Stimulated activated CD8-positive, alpha-beta memory T cell treated with anti-CD3 and anti-CD28 coated beads, Interleukin-2, amount 100 ng/mL, for 48 hours (primary cell): ENCODE data around the gene PHLPP1.
A peak's percentile ranks its signal among the peaks of the same experiment; 100 is the strongest.
"Not testable (repeated sequence)": the region's sequence is repeated elsewhere in the genome, so short reads cannot be mapped to it uniquely, and the experiment has no call there.

Source experiments
- DNase-seq, 2 donors: peaks; one replicate each; pipeline ENCODE4 v3.0.0-alpha.2; 2020; ENCODE audit warnings: low read depth in 2 of 2

Gene PHLPP1

DNA sequence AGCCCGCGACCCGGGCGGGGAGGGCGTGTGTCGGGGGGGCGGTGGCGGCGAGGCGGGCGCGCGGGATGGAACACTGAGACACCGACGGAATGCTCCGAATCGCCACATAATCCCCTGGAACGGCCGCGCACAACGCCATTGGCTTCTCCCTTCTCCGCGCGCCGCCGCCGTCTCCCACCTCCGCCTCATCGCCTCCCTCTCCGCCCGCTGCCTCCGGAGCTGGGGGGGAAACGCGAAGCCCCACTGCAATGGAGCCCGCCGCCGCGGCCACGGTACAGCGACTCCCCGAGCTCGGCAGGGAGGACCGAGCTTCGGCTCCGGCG lies at the start of gene PHLPP1:
TSS of gene PHLPP1 (plus strand) at position 106 of the 323 bp plus-strand sequence. CDS start at position 249, 143 bp downstream.
- DNase-seq, result no peak

DNA sequence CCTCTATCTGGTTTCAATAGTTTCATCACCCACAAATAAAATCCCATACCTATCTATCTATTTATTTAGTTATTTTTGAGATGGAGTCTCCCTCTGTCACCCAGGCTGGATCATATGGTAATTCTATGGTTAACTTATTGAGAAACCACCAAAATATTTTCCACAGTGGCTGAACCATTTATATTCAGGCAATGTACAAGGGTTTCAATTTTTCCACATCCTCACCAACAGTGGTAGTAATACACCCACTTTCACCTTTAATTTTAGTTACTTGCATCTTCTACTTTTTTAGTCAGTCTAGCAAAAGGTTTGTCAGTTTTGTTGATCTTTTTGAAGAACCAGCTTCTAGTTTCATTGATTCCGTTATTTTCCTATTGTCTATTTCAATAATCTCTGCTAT lies 46.1 kb upstream of the PHLPP1 start:
- DNase-seq, result no peak

DNA sequence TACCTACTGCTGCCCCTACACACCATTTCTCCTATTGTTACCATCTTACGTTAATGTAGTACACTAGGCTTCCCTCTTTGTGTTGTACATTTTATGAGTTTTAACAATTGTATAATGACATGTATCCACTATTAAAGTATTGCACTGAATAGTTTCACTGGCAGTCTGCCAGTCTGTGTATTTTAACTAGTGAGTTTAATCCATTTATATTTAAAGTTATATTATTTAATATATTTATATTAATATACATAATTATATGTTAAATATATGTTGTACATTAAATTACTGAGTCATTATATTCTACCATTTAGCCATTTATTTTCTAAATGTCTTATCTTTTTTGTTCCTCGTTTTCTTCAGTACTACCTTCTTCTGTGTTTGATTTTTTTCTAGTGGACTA lies 44.8 kb upstream of the PHLPP1 start:
- DNase-seq, result no peak

DNA sequence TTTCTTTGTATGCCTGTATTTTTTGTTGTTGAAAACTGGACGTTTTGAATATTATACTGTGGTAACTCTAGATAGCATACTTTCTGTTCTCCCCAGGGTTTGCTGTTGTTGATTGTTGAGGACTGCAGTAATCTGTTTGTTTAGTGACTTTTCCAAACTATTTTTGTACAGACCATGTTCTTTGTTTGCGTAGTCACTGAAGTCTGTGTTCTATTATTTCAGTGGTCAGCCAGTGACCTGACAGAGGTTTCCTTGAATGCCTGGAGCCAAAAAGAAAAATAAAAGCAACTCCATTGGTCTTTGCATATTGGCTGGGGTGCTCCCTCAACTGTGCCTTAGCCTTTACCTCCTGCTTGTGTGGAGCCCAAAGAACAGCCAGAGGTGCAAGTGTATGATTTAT lies 42.7 kb upstream of the PHLPP1 start:
- no peak for DNase-seq

DNA sequence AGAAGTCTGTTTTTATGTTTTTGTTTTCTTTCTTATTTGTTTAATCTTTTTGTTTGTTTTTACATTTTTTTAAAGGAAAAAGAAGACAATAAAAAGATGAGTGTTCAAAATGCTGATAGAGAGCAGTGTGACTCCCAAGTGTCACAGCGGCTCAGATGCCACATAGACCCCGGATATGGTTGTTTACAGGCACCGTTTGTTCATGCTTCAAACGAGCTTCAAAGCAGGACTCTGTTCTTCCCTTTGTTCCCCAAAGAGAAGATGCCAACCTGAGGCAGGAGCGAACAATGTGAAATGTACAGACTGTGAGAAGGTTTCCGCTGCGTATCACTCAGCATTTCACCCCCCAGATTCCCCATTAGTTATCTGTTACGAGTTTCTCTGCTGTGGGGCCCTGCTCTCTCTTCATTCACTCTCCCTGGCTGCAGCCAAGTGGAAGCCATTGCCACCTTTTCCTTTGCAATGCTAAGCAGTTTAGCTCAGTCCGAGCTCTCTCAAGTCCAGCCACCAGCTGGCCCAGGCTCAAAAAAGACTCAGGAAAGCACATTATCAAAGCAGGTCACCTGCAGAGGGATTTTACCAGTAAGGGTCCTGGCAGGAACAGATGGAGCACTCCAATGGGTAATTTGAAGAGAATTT lies 36.4 kb upstream of the PHLPP1 start:
- DNase-seq, result no peak

DNA sequence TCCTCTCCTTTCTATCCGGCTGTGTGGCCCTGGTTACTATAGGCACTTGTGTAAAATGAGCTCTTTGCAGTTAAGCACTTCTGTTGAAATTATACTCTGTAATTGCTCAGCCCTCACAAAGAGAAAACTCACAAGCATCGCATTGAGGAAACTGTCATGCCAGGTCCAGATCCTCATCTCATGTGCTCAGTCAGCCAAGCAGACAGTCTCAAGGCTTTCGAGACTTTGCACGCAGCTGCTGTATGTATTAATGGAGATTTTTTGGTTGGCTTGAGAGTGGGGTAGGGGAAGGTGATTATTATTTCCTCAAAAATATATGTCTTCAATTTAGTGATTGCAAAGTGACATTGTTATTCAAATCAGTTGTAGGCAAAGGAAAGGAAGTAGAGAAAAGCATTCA lies 33.0 kb upstream of the PHLPP1 start:
- no peak for DNase-seq

DNA sequence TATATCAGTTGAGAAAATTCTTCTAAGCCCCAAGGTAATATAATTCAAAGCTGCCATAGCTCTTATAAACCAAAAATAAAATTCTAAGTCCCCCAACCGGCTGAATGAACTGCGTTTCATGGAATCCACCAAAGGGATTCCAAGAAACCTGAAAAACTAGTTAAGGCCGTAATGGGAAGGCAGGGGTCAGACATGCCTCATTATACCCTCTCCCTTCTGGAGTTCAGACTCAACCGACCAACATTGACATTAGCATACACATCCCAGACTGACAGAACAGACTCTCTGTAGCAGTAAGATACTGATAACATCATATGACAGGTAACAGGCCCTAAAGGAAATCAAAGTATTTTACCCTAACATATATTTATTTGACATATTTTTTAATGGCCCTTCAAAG lies 31.4 kb upstream of the PHLPP1 start:
- DNase-seq, result no peak

DNA sequence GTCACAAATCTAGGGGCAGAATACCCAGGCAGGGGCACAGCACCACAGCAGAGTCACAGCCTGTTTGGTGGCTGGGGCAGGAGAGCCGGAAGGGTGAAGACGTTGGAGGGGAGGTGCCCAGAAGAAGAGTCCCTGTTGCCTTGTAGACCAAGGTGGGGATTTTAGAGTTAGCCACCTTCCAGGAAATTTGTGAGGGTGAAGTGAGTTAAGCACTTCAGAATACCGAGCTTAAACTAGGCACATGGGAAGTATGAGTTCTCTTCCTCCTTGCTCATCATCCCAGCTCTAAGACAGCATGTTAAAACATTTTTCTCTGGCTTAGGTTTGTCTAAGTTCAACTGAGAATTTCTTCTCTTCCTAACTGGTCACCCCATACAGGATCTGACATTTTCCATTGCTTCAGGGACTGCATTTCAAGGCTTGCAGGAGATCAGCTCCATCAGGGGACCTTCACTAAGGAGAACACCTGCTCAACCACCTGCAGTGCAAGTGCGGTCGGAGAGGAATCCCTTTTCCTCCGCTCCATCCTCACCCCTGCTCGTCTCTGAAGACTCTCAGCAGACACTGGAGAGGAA lies 26.5 kb upstream of the PHLPP1 start:
- DNase-seq, result no peak

DNA sequence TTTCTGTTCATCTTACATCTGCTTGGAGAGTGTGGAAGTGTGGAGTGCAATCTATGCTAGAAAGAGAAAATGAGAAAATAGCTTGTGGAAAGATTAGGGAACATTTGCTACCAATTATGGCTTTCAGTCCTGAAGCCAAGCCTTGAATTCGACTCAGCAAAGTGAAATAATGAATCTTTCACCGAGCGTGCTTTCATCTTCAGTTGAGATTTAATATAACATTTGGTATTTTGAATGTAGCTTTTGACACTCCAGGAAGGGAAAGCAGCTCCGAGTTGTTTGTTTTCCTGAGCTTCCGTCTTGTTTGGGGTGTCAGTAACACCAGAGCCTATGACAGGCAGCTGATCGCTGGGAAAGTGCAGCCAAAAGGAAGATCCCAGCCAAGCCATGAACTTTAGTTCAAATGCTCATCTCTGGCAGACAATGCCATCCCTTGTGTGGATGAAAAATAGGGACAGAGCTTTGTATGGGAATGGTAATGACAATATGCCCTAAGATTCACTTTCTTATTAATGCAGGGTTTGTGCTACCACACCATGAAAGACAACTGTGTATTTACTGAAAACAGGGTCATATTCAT lies 25.0 kb upstream of the PHLPP1 start:
- no peak for DNase-seq

DNA sequence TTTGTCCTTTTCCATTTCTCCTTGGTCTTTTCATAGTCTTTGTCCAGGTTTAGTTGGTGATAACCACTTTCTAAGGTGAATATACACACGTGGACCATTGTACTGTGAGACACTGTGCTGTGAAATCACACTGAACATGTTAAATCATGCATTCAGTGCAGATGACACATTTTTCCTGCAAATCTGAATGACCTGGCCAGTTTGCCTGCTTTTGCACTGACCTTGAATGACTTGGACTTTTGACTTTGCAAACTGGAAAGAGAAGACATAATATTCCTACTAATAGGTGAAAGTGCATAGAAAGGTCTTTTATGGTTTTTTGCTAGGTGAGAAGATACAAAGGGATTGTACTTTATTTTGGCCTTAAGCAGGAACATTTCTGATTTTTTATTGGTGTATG lies 21.7 kb upstream of the PHLPP1 start:
- DNase-seq, result no peak

DNA sequence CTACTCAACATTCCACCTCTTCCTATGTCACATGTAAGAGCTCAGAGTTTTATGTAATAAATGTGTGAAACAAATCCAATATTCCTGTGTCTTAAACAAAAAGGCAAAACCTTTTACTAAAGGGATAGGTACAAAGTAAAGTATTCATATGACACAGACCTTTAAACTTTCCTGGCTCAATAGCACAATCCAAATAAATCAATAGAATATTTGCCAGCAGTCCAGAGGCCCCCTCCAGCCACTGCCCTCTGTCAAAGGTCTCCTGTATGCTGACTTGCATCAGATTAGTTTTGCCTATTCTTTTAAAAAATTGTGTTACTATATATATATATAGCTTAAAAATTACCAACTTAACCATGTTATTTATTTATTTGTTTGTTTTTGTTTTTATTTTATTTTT lies 17.7 kb upstream of the PHLPP1 start:
- DNase-seq, result no peak

DNA sequence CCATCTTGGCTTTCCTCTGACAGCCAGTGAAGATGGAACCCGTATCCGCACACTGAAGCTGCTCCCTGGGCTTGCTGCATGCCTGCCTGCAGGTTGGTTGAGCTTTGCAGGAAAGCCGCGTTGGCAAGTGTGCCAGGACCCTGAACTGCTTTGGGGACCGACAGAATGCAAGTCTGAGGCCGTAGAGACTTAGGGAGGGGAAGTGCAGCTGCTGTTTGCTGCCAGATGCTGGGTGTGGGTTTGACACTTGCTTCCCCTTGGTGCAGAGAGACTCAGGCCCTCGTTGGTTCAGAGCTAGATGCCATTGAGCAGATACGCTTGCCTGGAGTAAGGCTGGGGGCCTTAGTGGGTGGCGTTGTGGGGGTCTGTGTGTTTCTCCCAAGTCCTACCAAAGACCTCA lies 13.1 kb upstream of the PHLPP1 start:
- DNase-seq, result no peak

DNA sequence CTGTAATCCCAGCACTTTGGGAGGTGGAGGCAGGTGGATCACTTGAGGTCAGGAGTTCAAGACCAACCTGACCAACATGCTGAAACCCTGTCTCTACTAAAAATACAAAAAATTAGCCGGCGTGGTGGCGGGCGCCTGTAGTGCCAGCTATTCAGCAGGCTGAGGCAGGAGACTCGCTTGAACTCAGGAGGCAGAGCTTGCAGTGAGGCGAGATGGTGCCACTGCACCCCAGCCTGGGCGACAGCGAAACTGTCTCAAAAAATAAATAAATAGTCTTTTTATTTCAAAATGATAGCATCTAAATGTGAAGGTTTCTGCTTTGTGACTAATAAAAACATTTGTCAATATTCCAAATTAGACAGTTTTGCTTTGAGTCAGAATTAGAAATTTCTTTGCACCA lies 8.5 kb upstream of the PHLPP1 start:
- DNase-seq, result not testable (repeated sequence)

DNA sequence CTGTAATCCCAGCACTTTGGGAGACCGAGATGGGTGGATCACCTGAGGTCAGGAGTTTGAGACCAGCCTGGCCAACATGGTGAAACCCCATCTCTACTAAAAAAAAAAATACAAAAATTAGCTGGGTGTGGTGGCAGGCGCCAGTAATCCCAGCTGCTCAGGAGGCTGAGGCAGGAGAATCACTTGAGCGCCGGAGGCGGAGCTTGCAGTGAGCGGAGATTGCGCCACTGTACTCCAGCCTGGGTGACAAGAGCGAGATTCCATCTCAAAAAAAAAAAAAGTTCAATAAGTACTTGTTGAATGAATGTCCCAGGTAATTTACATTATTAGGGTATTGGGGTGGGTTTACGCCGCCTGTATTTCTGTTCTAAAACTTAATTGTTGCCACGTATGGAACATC lies 5.4 kb upstream of the PHLPP1 start:
- DNase-seq, result not testable (repeated sequence)

DNA sequence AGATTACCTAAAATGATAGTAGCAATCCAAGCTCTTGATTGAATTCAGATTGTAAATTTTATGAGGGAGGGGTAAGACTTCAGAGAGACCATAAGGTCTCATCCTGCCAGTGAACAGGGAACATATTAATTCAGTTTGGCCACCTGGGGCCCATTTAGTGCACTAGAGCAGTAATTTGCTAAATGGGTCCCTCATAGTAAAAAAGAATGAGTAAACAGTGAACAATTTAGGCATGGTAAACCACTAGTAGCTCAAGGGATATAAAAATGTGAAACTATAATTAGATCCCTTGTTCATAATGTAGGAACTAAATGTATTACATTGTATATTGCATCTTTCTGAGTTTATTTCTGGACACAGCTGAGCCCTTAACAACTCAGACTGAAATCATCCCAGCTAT lies 4.9 kb upstream of the PHLPP1 start:
- no peak for DNase-seq

DNA sequence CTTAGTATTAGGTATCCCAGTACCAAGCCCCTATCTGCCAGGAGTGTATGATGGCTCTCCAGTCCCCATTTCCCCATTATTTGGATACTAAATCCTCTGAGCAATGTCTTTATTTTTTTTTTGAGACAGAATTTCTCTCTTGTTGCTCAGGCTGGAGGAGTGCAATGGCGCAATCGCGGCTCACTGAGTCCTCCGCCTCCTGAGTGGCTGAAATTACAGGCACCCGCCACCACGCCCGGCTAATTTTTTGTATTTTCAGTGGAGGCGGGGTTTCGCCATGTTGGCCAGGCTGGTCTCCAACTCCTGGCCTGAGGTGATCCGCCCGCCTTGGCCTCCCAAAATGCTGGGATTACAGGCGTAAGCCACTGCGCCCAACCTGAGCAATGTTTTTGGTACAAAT lies 3.6 kb upstream of the PHLPP1 start:
- DNase-seq, result no peak

DNA sequence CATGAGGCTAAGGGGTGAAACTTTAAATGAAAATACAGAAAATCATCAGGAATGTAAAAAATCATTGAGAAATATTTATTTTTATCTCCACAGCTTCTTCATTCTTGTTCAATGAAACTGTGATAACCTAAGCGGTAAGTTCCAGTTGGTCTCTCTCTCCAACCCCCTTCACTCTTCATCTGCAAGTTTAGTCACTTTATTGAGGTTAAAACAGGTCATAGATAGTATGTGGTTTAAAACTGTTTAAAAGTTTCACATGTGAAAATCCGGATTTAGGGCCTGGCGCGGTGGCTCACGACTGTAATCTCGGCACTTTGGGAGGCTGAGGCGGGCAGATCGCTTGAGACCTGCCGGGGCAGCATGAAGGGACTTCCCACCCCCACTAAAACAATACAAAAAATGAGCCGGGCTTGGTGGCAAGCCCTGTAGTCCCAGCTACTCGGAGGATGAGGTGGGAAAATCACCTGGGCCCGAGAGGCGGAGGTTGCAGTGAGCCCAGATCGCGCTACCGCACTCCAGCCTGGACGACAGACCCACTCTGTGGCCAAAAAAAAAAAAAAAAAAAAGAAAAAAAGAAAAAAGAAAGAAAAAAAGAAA lies 1.6 kb upstream of the PHLPP1 start:
- DNase-seq, result no peak

DNA sequence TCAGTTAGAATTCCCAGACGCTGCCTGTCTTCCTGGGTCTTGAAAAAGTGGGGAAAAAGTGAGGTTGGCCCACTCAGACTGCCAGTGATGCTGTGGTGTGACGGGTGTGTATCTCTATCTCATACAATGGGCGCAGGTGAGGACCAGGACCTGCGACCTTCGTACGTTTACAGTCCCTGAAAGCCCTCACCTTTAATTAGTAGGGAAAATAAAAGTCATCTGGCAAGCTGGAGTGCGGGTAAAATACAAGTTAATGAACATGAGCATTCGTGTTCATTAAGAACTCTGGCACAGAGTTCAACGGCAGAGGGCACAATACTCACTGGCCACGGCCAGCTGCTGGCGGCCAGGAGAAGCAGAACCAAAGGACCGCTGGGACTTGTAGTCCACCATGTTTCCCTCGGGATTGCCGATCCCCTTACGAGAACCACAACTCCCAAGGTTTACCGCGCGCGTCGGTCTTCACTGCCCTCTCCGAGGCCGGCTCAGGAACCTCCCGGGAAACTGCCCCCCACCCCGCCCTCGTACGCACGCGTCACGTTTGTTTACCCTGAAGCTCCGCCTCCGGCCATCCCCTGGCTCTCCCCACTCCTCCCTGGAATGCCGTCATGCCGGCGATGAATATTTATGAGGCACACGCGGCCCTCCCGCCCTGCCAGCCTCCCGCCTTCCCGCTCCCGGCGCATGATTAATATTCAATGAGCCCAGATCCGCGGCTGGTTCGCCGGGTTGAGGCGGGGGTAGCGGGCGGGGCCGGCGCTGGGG lies 488 bp upstream of the PHLPP1 start:
- peak; percentile 86 to 89 for DNase-seq

DNA sequence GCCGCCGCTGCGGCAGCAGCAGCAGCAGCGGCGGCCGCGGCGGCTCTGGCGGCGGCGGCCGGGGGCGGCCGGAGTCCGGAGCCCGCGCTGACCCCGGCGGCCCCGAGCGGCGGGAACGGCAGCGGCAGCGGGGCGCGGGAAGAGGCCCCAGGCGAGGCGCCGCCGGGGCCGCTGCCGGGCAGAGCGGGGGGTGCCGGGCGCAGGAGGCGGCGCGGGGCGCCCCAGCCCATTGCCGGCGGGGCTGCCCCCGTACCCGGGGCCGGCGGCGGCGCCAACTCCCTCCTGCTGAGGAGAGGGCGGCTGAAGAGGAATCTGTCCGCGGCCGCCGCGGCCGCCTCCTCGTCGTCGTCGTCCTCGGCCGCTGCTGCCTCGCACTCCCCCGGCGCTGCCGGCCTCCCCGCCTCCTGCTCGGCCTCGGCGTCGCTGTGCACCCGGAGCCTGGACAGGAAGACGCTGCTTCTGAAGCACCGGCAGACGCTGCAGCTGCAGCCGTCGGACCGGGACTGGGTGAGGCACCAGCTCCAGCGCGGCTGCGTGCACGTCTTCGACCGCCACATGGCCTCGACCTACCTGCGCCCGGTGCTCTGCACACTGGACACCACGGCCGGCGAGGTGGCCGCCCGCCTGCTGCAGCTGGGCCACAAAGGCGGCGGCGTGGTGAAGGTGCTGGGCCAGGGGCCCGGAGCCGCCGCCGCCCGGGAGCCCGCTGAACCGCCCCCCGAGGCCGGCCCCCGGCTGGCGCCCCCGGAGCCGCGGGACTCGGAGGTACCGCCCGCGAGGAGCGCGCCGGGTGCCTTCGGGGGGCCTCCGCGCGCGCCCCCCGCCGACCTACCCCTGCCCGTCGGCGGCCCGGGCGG lies 646 bp downstream of the PHLPP1 start:
- peak; percentile 21 to 28 for DNase-seq

DNA sequence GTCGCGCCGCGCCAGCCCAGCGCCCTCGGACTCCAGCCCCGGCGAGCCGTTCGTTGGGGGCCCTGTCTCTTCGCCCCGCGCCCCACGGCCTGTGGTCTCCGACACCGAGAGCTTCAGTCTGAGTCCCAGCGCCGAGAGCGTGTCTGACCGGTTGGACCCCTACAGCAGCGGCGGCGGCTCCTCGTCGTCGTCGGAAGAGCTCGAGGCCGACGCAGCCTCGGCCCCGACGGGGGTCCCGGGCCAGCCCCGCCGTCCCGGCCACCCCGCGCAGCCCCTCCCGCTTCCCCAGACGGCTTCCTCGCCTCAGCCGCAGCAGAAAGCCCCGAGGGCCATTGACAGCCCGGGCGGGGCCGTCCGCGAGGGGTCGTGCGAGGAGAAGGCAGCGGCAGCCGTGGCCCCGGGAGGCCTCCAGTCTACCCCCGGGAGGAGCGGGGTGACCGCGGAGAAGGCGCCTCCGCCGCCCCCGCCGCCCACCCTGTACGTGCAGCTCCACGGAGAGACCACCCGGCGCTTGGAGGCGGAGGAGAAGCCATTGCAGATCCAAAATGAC lies 1.4 kb downstream of the PHLPP1 start:
- DNase-seq, result peak in 1 of 2 donors; percentile 21

DNA sequence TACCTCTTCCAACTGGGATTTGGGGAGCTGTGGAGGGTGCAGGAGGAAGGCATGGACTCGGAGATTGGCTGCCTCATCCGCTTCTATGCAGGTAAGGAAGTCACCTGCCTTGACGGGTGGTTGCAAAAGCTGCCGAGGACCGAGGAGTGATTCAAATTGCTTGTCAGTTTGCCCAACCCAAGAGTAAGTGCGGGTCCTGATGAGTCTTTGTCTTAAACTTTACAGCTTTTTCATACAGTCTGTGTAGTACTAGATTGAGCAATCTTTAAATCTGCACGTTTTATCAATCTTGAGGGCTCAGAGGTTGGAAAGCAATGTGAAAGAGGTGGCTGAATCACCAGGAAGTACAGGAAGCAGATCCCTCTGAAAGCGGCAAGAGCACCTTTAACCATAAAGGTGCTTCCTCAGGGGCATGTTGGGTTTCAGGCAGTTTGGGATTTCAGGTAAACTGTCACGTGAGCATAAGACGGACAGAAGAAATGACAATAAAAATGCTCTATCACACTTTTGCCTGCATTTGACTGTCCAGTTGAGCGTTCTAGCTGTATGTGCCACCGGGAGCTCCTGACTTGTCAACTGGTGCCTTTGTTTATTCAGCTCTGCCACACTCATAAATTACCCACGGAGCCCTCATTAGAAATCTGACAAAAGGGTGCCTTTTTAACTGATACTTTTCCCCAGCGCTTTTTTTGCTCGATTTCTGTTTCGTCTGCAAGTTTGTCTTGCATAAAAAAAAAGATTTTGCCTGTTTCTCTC lies 2.0 kb downstream of the PHLPP1 start:
- no peak for DNase-seq
